SH-SY5Y (cell line): ENCODE data around the gene PLD5.

Experiments
- GATA2 ChIP-seq: IDR thresholded peaks from 2 replicates; pipeline ENCODE4 v1.6.1; 2011; ENCODE audit warnings: mild to moderate bottlenecking, low read depth, low read length
- GATA3 ChIP-seq: IDR thresholded peaks from 2 replicates; pipeline ENCODE4 v1.6.1; 2011; ENCODE audit warnings: low read depth, mild to moderate bottlenecking, low read length, moderate library complexity

GRCh38 chr1:242404296-242404695, 120.2 kb downstream of the PLD5 start:
- TF ChIP-seq GATA2 (no peak), GATA3 (no peak)
